ENCODE results near the gene OSM. TPM values are rescaled to one million over a fixed set of nuclear protein-coding genes. Genes with fewer than 3 reads are reported as not detected.

OSM gene
- total and polyA plus RNA-seq, 2 experiments from 2014 or later, result not detected

DNA sequence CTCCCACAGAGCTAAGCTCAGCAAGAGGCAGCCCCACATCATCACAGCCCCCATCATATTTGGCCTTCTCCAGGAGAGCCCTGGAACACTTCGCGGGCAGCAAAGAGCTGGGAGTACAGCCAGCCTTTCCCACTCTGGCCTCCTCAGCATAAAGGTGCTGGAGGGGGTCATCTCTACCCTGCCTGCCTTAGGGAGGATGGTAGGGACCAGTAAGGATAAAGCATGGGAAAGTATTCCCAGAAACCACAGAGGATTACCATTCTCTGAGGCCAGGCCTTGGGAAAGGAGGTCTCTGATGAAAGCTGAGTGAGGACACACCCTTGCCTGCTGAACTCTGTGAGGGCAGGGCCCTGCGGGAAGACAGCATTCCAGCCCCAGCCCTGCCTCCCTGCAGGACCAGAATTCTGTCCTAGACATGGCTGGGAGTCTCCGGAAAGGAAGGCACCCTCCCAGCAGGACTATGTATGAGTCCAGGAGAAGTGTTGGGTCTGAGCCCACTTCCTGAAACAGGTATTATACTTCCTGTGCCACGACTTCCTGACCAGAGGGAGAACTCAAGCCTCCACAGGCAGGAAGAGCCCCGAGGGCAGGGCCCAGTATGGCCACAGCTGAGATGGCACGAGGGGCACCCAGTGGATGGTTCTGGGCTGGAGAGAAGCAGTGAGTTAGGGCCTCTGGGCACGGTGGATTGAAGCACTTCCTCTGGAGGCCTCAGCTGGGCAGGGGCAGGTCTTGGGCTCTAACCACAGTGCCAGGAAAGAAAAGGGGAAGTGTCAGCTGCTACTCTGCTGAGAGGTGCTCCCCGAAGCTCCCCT, 35.6 kb upstream of the OSM start:
- TF ChIP-seq EZH2phosphoT487 (IDR thresholded peaks at IDR 0.05; ENCODE audit: unreplicated experiment) (no peak), NANOG (IDR thresholded peaks at IDR 0.05; ENCODE audit: borderline replicate concordance) (no peak), STAT1 (IDR thresholded peaks at IDR 0.05; ENCODE audit: unreplicated experiment) (no peak), CREB1 (CRISPR knock-in tag; IDR thresholded peaks at IDR 0.05; ENCODE audit: low read depth) (no peak), POLR2AphosphoS5 (IDR thresholded peaks at IDR 0.05; ENCODE audit: low read depth) (no peak), JUNB (IDR thresholded peaks at IDR 0.05; ENCODE audit: unreplicated experiment) (no peak), ZNF462 (CRISPR knock-in tag; IDR thresholded peaks at IDR 0.05) (no peak), ZNF331 (CRISPR knock-in tag; IDR thresholded peaks at IDR 0.05; ENCODE audit: low read depth) (no peak), ZNF114 (CRISPR knock-in tag; IDR thresholded peaks at IDR 0.05) (no peak), EZH2 (IDR thresholded peaks at IDR 0.05; ENCODE audit: low read depth, unreplicated experiment) (no peak)
- TF ChIP-seq, protein P1, sequence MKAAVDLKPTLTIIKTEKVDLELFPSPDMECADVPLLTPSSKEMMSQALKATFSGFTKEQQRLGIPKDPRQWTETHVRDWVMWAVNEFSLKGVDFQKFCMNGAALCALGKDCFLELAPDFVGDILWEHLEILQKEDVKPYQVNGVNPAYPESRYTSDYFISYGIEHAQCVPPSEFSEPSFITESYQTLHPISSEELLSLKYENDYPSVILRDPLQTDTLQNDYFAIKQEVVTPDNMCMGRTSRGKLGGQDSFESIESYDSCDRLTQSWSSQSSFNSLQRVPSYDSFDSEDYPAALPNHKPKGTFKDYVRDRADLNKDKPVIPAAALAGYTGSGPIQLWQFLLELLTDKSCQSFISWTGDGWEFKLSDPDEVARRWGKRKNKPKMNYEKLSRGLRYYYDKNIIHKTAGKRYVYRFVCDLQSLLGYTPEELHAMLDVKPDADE (IDR thresholded peaks at IDR 0.05), result no peak
- TF ChIP-seq, protein P2, sequence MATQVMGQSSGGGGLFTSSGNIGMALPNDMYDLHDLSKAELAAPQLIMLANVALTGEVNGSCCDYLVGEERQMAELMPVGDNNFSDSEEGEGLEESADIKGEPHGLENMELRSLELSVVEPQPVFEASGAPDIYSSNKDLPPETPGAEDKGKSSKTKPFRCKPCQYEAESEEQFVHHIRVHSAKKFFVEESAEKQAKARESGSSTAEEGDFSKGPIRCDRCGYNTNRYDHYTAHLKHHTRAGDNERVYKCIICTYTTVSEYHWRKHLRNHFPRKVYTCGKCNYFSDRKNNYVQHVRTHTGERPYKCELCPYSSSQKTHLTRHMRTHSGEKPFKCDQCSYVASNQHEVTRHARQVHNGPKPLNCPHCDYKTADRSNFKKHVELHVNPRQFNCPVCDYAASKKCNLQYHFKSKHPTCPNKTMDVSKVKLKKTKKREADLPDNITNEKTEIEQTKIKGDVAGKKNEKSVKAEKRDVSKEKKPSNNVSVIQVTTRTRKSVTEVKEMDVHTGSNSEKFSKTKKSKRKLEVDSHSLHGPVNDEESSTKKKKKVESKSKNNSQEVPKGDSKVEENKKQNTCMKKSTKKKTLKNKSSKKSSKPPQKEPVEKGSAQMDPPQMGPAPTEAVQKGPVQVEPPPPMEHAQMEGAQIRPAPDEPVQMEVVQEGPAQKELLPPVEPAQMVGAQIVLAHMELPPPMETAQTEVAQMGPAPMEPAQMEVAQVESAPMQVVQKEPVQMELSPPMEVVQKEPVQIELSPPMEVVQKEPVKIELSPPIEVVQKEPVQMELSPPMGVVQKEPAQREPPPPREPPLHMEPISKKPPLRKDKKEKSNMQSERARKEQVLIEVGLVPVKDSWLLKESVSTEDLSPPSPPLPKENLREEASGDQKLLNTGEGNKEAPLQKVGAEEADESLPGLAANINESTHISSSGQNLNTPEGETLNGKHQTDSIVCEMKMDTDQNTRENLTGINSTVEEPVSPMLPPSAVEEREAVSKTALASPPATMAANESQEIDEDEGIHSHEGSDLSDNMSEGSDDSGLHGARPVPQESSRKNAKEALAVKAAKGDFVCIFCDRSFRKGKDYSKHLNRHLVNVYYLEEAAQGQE (IDR thresholded peaks at IDR 0.05; ENCODE audit: unreplicated experiment), result no peak
- TF ChIP-seq, protein P3, sequence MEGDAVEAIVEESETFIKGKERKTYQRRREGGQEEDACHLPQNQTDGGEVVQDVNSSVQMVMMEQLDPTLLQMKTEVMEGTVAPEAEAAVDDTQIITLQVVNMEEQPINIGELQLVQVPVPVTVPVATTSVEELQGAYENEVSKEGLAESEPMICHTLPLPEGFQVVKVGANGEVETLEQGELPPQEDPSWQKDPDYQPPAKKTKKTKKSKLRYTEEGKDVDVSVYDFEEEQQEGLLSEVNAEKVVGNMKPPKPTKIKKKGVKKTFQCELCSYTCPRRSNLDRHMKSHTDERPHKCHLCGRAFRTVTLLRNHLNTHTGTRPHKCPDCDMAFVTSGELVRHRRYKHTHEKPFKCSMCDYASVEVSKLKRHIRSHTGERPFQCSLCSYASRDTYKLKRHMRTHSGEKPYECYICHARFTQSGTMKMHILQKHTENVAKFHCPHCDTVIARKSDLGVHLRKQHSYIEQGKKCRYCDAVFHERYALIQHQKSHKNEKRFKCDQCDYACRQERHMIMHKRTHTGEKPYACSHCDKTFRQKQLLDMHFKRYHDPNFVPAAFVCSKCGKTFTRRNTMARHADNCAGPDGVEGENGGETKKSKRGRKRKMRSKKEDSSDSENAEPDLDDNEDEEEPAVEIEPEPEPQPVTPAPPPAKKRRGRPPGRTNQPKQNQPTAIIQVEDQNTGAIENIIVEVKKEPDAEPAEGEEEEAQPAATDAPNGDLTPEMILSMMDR (conservative IDR thresholded peaks at IDR 0.05; ENCODE audit: low read depth in 2 of 2), result no peak
- H3K27me3 ChIP-seq (ENCODE audit: insufficient read depth), result no peaks in the 10 kb centered on the region
- DNase-seq (ENCODE audit: low spot score), result no peak
- H3K4me2 ChIP-seq, result no peak overlapping the region
- H3K36me3 Mint-ChIP-seq (ENCODE audit: low read depth), result no peaks in the 10 kb centered on the region; the same call in 2 of the 3 replicates
- H4K20me1 ChIP-seq (replicated peaks; ENCODE audit: insufficient read depth), result no peaks in the 10 kb centered on the region; the same call in 1 of the 2 replicates
- no peak overlapping the region for H3K4me3 ChIP-seq
- H3K79me2 ChIP-seq (replicated peaks; ENCODE audit: insufficient read depth), result no peaks in the 10 kb centered on the region
- H3K27me3 Mint-ChIP-seq (ENCODE audit: insufficient read depth, low read depth, poor library complexity), result peaks cover 9% of the 10 kb centered on the region
- no peaks in the 10 kb centered on the region for H3F3A ChIP-seq (replicated peaks; ENCODE audit: low read depth)
- no peaks in the 10 kb centered on the region for H3K36me3 ChIP-seq (ENCODE audit: insufficient read depth)
- H3K4me1 Mint-ChIP-seq, result peaks cover 16% of the 10 kb centered on the region
- H3K4me1 ChIP-seq (ENCODE audit: insufficient read depth), result no peaks in the 10 kb centered on the region
- no peak overlapping the region for H3K27ac ChIP-seq (ENCODE audit: low read depth)
- H3K4me3 Mint-ChIP-seq, result no peak overlapping the region
- no peak overlapping the region for H2AFZ ChIP-seq
- H3K9me3 Mint-ChIP-seq, result no peaks in the 10 kb centered on the region
- ATAC-seq, result no peak
- H3K9me2 ChIP-seq (ENCODE audit: insufficient read depth), result no peaks in the 10 kb centered on the region
- H3K27ac Mint-ChIP-seq, result 0 out of 2 replicates have a peak overlapping the region, but pooled peaks have one; percentile 18

All from GM23338 (cell line).